Small intestine (tissue), 7 donors: ENCODE data around the gene GPR37. TPM values are rescaled to one million over a fixed set of nuclear protein-coding genes. Genes with fewer than 3 reads are reported as not detected.
A peak's percentile ranks its signal among the peaks of the same experiment; 100 is the strongest.

Experiments
- DNase-seq, 2 donors: peaks; one replicate each; pipeline versions ENCODE4 v3.0.0 to v3.0.0-alpha.2; 2013
- FAIRE-seq: peaks from 2 replicates; lab custom pipeline; 2012; peaks lifted over from hg19 to GRCh38; lab: Jason Lieb, UNC
- H3K27ac ChIP-seq, 3 donors: one replicate each; pipeline ENCODE4 v1.5.1; 2013; ENCODE audit warnings: low read length in 2 of 3, mild to moderate bottlenecking in 2 of 3, control low read depth in 1 of 3, inconsistent platforms in 1 of 3, low read depth in 1 of 3, moderate library complexity in 1 of 3
- H3K27me3 ChIP-seq, 3 donors: one replicate each; pipeline ENCODE4 v1.6.1; 2013; ENCODE audit warnings: low read length in 3 of 3, inconsistent platforms in 1 of 3; ENCODE audit not compliant: control insufficient read depth in 3 of 3, insufficient read depth in 3 of 3
- H3K36me3 ChIP-seq, 3 donors: one replicate each; pipeline ENCODE4 v1.6.1; 2013; ENCODE audit warnings: low read length in 3 of 3, inconsistent platforms in 1 of 3, low read depth in 1 of 3, mild to moderate bottlenecking in 1 of 3, moderate library complexity in 1 of 3; ENCODE audit not compliant: control insufficient read depth in 3 of 3, insufficient read depth in 2 of 3
- H3K4me1 ChIP-seq, 3 donors: one replicate each; pipeline ENCODE4 v1.6.1; 2013; ENCODE audit warnings: low read length in 2 of 3, inconsistent platforms in 1 of 3, low read depth in 1 of 3, mild to moderate bottlenecking in 1 of 3, moderate library complexity in 1 of 3; ENCODE audit not compliant: control insufficient read depth in 3 of 3, insufficient read depth in 2 of 3
- H3K4me3 ChIP-seq, 3 donors: one replicate each; pipeline ENCODE4 v1.5.1; 2013; ENCODE audit warnings: low read length in 3 of 3, control low read depth in 1 of 3, inconsistent platforms in 1 of 3, low read depth in 1 of 3, mild to moderate bottlenecking in 1 of 3, moderate library complexity in 1 of 3
- H3K9me3 ChIP-seq, 2 donors: one replicate each; pipeline ENCODE4 v1.6.1; 2013; ENCODE audit warnings: low read depth in 1 of 2, low read length in 1 of 2; ENCODE audit not compliant: control insufficient read depth in 2 of 2, insufficient read depth in 1 of 2
- WGBS, 3 donors: extraction: QIAGEN DNeasy Blood & Tissue Kit; methylation state at CpG; one replicate each; pipeline ENCODE4 v1.1.7; 2013; 5-methylcytosine and 5-hydroxymethylcytosine counted together
- polyA plus RNA-seq, 4 donors: library from polyadenylated mRNA; stranded (reverse) in 3 of 4; unstranded in 1 of 4; fragments of 200-250 nt in 3 of 4; fragments of 120-200 nt in 1 of 4; gene quantifications; one replicate each; pipeline versions ENCODE4 v1.2.1 to v1.2.3, GENCODE V29; 2013
- donor health status: healthy with polysubstance abuse.
- donor health status: control.
- donor health status: control.
- donor health status: Bipolar disorder and iron deficiency.
- donor health status: healthy.

The GPR37 gene
- polyA plus RNA-seq, 4 donors = 0.40 to 1.4 TPM; not detected in 2

DNA sequence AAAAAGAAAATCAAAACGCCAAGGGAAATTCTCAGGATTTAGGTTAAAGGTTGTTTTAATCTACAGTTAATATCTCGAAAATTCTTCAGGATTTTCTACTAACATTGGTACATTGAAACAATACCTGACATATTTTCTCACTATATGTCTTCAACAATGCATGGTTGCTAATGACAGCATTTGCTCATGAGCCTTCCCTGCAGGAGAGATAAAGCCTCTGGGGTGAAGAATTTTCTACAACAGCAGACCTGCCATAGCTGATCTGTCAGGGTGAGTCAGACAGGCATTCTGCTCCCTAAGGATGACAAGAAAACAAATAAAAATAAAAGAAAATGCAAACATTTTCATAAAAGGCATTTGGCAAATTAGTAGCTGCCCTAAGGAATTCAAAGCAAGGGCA is 11.7 kb upstream of the GPR37 start:
- Histone ChIP-seq H3K27ac (no peak overlapping the region), H3K27me3 (peaks cover 0 to 5% (median 1%) of the 10 kb centered on the region in 3 donors), H3K4me3 (no peak overlapping the region), H3K9me3 (no peaks in the 10 kb centered on the region), H3K4me1 (no peaks in the 10 kb centered on the region), H3K36me3 (no peaks in the 10 kb centered on the region)
- WGBS, 3 donors = 68 to 84% (median 81%) methylated on average over 2 of the region's 2 CpGs
- DNase-seq (no peak), FAIRE-seq (no peak)

GRCh38 chr7:124776153-124776552 is 10.6 kb upstream of the GPR37 start:
- 8 to 46% (median 14%) methylated on average over 2 of the region's 2 CpGs for WGBS, 3 donors
- Histone ChIP-seq H3K27me3 (peaks cover 0 to 5% (median 0%) of the 10 kb centered on the region in 3 donors), H3K27ac (no peak overlapping the region), H3K9me3 (no peaks in the 10 kb centered on the region), H3K4me1 (no peaks in the 10 kb centered on the region), H3K4me3 (no peak overlapping the region), H3K36me3 (no peaks in the 10 kb centered on the region)
- no peak for DNase-seq
- no peak for FAIRE-seq

DNA sequence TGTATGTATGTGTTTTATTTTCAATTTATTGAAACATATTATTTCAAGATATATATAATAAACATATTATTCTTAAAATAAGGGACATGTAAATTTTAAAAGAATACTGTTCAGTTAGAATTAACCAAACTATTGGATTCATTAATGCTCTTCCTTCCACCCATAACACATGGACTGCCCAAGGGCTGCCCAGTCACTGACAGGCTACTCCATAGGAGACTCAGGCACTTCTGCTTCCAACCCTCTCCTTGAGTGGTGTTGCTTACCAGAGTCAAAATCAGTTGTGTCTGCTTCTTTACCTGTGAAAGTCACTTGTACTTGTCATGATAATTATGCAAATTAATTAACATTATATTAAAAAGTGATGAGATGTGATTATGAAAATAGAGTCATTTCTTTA is 9.8 kb upstream of the GPR37 start:
- peaks cover 0 to 5% (median 0%) of the 10 kb centered on the region in 3 donors for H3K27me3 ChIP-seq
- no peak for DNase-seq
- no peaks in the 10 kb centered on the region for H3K9me3 ChIP-seq
- no peak overlapping the region for H3K4me3 ChIP-seq
- FAIRE-seq = no peak
- H3K4me1 ChIP-seq = no peaks in the 10 kb centered on the region
- H3K36me3 ChIP-seq = no peaks in the 10 kb centered on the region
- no peak overlapping the region for H3K27ac ChIP-seq

GRCh38 chr7:124773938-124774337 is 8.3 kb upstream of the GPR37 start:
- Histone ChIP-seq H3K9me3 (no peaks in the 10 kb centered on the region), H3K27ac (no peak overlapping the region), H3K4me3 (no peak overlapping the region), H3K27me3 (peaks cover 0 to 5% (median 0%) of the 10 kb centered on the region in 3 donors), H3K4me1 (no peaks in the 10 kb centered on the region), H3K36me3 (no peaks in the 10 kb centered on the region)
- FAIRE-seq = no peak
- no peak for DNase-seq
- 81 to 88% (median 87%) methylated on average over 4 of the region's 4 CpGs for WGBS, 3 donors

DNA sequence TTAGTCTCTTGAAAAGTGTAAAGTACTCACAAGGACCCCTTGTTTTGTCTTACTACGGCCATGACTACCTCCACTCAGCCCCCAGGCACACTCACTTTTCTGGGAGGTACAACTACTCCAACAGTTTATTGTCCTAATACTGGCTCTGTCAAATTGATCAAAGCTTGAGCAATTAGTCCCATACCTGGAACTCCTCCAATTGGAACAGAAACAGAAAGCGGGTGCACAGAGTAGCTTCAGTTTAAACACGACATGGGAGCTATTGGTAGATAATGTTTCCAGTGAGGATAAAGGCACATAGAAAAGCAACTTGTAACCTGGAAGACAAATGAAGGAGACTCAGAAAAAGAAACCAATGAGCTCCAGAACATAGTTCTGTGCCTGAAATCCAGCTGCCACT is 7.7 kb upstream of the GPR37 start:
- WGBS, 3 donors = 13 to 65% (median 43%) methylated on average over 3 of the region's 3 CpGs
- H3K27ac ChIP-seq = no peak overlapping the region
- FAIRE-seq (no peak), DNase-seq (peak in 1 of 2 donors; percentile 20)
- H3K9me3 ChIP-seq = no peaks in the 10 kb centered on the region
- H3K27me3 ChIP-seq = peaks cover 0 to 5% (median 0%) of the 10 kb centered on the region in 3 donors
- no peaks in the 10 kb centered on the region for H3K36me3 ChIP-seq
- no peak overlapping the region for H3K4me3 ChIP-seq
- no peaks in the 10 kb centered on the region for H3K4me1 ChIP-seq

DNA sequence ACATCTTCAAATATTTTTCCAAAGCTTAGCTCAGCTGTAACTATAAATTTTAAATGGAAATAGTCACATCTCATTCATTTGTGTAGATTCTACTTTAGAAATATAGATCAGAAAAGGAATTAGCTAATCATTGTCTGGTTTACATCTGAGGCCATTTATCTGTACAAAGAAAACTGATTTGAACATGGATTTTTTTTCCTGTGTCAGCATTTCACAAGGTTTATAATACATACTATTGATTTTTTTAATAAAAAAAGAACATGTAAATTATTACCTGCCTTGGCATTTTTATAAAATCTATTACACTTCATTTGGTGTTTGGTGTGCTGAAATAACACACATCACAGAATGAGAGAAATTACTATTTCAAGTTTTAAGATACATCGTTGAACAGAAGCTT is 3.5 kb upstream of the GPR37 start:
- WGBS, 3 donors = 84 to 91% (median 89%) methylated on average over 1 of the region's 1 CpG
- H3K27ac ChIP-seq = no peak overlapping the region
- H3K4me3 ChIP-seq = no peak overlapping the region
- peaks cover 0 to 30% (median 9%) of the 10 kb centered on the region in 3 donors for H3K27me3 ChIP-seq
- H3K4me1 ChIP-seq = peaks cover 2 to 5% (median 4%) of the 10 kb centered on the region in 3 donors
- H3K36me3 ChIP-seq = no peaks in the 10 kb centered on the region
- FAIRE-seq = no peak
- peaks cover 0 to 5% of the 10 kb centered on the region in 2 donors for H3K9me3 ChIP-seq
- no peak for DNase-seq

DNA sequence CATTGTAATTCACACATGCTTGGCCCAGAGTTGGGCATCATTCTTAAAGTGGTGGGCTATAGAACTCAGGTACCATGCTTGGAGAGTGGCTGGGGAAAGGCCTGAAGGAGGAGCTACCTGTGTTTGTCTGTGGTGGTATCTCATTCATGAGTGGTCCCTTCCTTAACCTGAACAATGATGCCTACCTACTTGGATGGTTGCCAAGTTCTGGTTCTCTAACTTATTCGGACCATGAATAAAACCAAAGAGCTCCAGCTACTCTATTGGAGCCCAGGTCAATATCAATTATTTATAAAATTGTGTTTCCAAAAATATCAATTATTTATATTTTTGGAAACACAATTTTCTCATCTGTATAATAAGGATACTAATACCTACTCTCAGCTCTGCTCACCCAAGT is 2.9 kb upstream of the GPR37 start:
- H3K36me3 ChIP-seq = no peaks in the 10 kb centered on the region
- no peak overlapping the region for H3K4me3 ChIP-seq
- H3K27me3 ChIP-seq = peaks cover 0 to 36% (median 14%) of the 10 kb centered on the region in 3 donors
- peaks cover 0 to 5% of the 10 kb centered on the region in 2 donors for H3K9me3 ChIP-seq
- peaks cover 2 to 8% (median 5%) of the 10 kb centered on the region in 3 donors for H3K4me1 ChIP-seq
- FAIRE-seq = no peak
- DNase-seq = no peak
- H3K27ac ChIP-seq = no peak overlapping the region
- WGBS, 3 donors = 61 to 85% (median 70%) methylated on average over 1 of the region's 1 CpG

GRCh38 chr7:124764847-124765400 is 668 bp downstream of the GPR37 start:
- Histone ChIP-seq H3K36me3 (no peaks in the 10 kb centered on the region), H3K4me3 (peak overlapping the region; percentile 18 to 55 (median 49)), H3K27ac (no peak overlapping the region), H3K9me3 (peaks cover 0 to 8% of the 10 kb centered on the region in 2 donors), H3K27me3 (peaks cover 0 to 41% (median 17%) of the 10 kb centered on the region in 3 donors), H3K4me1 (peaks cover 2 to 8% (median 5%) of the 10 kb centered on the region in 3 donors)
- WGBS, 3 donors = 1 to 3% (median 1%) methylated on average over 26 of the region's 26 CpGs
- FAIRE-seq = no peak
- peak; percentile 16 to 37 for DNase-seq
